GM13976 (cell line): ENCODE results near the gene SH3D19.

Experiments used
- DNase-seq: peaks from one replicate; pipeline ENCODE4 v3.0.0; 2012; ENCODE audit warnings: low spot score
- CTCF ChIP-seq: IDR thresholded peaks from 2 replicates; pipeline ENCODE4 v1.5.1; 2012; ENCODE audit warnings: borderline replicate concordance, mild to moderate bottlenecking; ENCODE audit not compliant: insufficient read depth; ENCODE audit errors: extremely low read depth, missing control alignments, control extremely low read depth
- in situ Hi-C: fragments of 300-500 bp; cut with MboI; formaldehyde crosslinking; loops from one replicate; pipeline ENCODE4 v1.12.0; 2022; ENCODE audit warnings: low sequenced_read_pairs, mixed read lengths, inconsistent platforms; ENCODE audit not compliant: unreplicated experiment

The SH3D19 gene

GRCh38 chr4:151133311-151133710 is 192.1 kb downstream of the SH3D19 start:
- in situ Hi-C loops = loop anchor here (25.0 kb wide), 1 partner anchor 479 kb away; no protein-coding TSS in a partner anchor
- DNase-seq = no peak
- TF ChIP-seq CTCF = no peak

DNA sequence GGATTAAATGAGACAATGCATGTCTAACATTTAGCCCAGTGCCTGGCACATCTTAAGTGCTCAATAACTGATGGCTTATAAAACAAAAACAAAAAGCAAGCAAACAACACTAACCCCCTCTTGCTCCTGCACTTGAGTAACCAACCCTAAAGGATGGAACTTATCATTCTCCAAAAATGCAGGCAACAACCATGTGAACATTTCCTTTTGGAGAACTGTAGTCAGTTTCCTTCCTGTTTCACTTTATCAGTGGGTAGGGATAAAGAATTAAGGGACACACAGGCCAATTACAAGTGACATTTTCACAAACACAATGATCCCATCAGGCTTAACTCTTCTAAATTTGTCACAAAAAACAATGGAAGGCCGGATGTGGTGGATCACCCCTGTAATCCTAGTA is 195.6 kb downstream of the SH3D19 start:
- no peak for TF ChIP-seq CTCF
- DNase-seq = no peak
- in situ Hi-C loops = loop anchor here (25.0 kb wide), 1 partner anchor 483 kb away; no protein-coding TSS in a partner anchor

- in situ Hi-C loops = no loop called here
- DNase-seq = peak; percentile 78
- peak; percentile 64 for TF ChIP-seq CTCF
Measured at GRCh38 chr4:151117371-151117962, 207.9 kb downstream of the SH3D19 start.

GRCh38 chr4:151114986-151115385 is 210.4 kb downstream of the SH3D19 start:
- no peak for DNase-seq
- no peak for TF ChIP-seq CTCF
- in situ Hi-C loops = no loop called here

DNA sequence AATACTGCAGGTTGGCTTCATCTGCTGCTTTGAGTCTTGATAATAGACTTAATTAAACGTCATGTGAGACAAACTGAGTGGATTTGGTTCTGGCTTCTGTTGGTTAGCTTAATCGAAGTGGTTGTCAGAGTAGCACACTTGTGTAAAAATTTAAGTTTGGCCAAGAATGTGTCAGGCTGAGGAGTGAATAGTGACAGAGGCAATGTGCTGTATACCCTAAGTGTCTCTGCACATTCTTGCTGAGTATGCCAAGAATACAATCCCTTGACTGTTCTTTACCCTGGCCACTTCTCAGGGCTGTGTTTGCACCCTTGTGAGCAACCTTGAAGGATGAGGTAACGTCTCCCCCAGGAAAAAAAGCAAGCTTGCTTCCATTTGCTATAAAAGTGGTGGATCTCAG is 211.1 kb downstream of the SH3D19 start:
- no peak for TF ChIP-seq CTCF
- no peak for DNase-seq
- in situ Hi-C loops = no loop called here

DNA sequence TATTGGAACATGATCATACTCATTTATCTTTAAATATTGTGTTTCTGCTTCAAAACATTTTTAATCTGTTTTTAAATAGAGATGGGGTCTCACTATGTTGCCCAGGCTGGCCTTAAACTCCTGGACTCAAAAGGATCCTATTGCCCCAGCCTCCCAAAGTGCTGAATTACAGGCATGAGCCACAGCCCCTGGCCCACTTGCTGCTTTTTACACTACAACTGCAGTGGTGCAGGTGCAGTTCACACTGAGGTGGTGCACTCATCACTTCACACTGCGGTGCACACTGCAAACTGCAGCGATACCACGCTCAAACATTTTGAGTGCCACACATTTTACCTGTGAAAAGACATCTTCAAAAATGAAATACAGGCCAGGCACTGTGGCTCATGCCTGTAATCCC is 215.2 kb downstream of the SH3D19 start:
- no peak for DNase-seq
- no peak for TF ChIP-seq CTCF
- in situ Hi-C loops = no loop called here
